GM18907 (cell line): Measurements from ENCODE around the gene RTL10.

Experiments used
- ATAC-seq: cut with Tn5 transposase; IDR thresholded peaks from one replicate; pipeline ENCODE4 v1.9.1; 2021; ENCODE audit warnings: mild to moderate bottlenecking, moderate library complexity; ENCODE audit not compliant: unreplicated experiment

RTL10 gene

GRCh38 chr22:19854778-19855503 lies at the start of gene RTL10, which contains the start of gene GNB1L:
RTL10 (minus strand) TSS chr22:19854874; CDS start chr22:19852261, 2,613 bp downstream.
GNB1L (minus strand) TSS chr22:19854874; CDS start chr22:19821355, 33,519 bp downstream.
- peak; percentile 76 for ATAC-seq

GRCh38 chr22:19904174-19904856 lies 49.6 kb upstream of the RTL10 start:
- no peak for ATAC-seq

GRCh38 chr22:19903513-19903912 lies 48.8 kb upstream of the RTL10 start:
- no peak for ATAC-seq

GRCh38 chr22:19903031-19903430 lies 48.4 kb upstream of the RTL10 start:
- ATAC-seq = no peak

- no peak for ATAC-seq
Observed at GRCh38 chr22:19902245-19902715, 47.6 kb upstream of the RTL10 start.

GRCh38 chr22:19901577-19902244 lies 47.0 kb upstream of the RTL10 start:
- ATAC-seq = no peak

- ATAC-seq = no peak
Observed at GRCh38 chr22:19900707-19901436, 46.2 kb upstream of the RTL10 start.

GRCh38 chr22:19898831-19899567 lies 44.3 kb upstream of the RTL10 start:
- ATAC-seq = no peak

- no peak for ATAC-seq
Observed at GRCh38 chr22:19898145-19898544, 43.5 kb upstream of the RTL10 start.

GRCh38 chr22:19897726-19898125 lies 43.1 kb upstream of the RTL10 start:
- no peak for ATAC-seq

- no peak for ATAC-seq
Observed at GRCh38 chr22:19896665-19897355, 42.1 kb upstream of the RTL10 start.

- no peak for ATAC-seq
Observed at GRCh38 chr22:19895160-19895849, 40.6 kb upstream of the RTL10 start.

- ATAC-seq = no peak
Observed at GRCh38 chr22:19893363-19893762, 38.7 kb upstream of the RTL10 start.

GRCh38 chr22:19892925-19893324 lies 38.3 kb upstream of the RTL10 start:
- no peak for ATAC-seq

GRCh38 chr22:19892257-19892879 lies 37.7 kb upstream of the RTL10 start:
- ATAC-seq = no peak

GRCh38 chr22:19891317-19892256 lies 36.9 kb upstream of the RTL10 start:
- ATAC-seq = no peak

GRCh38 chr22:19890502-19891316 lies 36.0 kb upstream of the RTL10 start:
- no peak for ATAC-seq
